Erythroblast (primary cell): ENCODE results near the gene PTPRA.

Experiments
- DNase-seq, 2 experiments: peaks; one replicate each; lab custom pipeline; 2025; lab: John Stamatoyannopoulos, UW
- GATA1 ChIP-seq: IDR thresholded peaks from 2 replicates; pipeline ENCODE4 v1.6.1; 2011; ENCODE audit warnings: low read depth, mild to moderate bottlenecking, control low read depth, low read length, moderate library complexity
- POLR2A ChIP-seq: IDR thresholded peaks from 2 replicates; pipeline ENCODE4 v1.6.1; 2011; ENCODE audit warnings: mild to moderate bottlenecking, low read length

PTPRA gene

GRCh38 chr20:2840138-2840966 lies 32.9 kb upstream of the PTPRA start, which contains the start of the genes PCED1A and VPS16:
Gene PCED1A, minus strand, starts transcription at chr20:2840655. Its CDS starts 743 bp downstream, at chr20:2839912.
Gene VPS16, plus strand, starts transcription at chr20:2840745. Its CDS starts 30 bp downstream, at chr20:2840775.
- peak; percentile 90 to 91 for DNase-seq

GRCh38 chr20:2840967-2841531 lies 32.2 kb upstream of the PTPRA start:
- DNase-seq, result peak; percentile 64 to 73
- TF ChIP-seq GATA1, result no peak
- no peak for TF ChIP-seq POLR2A

More at GRCh38 chr20:2840138-2840966, 32.9 kb upstream of the PTPRA start, which contains the start of the genes PCED1A and VPS16:
- TF ChIP-seq GATA1, result no peak
- peak; percentile 63 for TF ChIP-seq POLR2A

GRCh38 chr20:2845607-2846006 lies 27.7 kb upstream of the PTPRA start:
- no peak for TF ChIP-seq POLR2A
- no peak for TF ChIP-seq GATA1
- no peak for DNase-seq

GRCh38 chr20:2846698-2847097 lies 26.6 kb upstream of the PTPRA start:
- TF ChIP-seq GATA1, result no peak
- TF ChIP-seq POLR2A, result no peak
- DNase-seq, result no peak

GRCh38 chr20:2847802-2848201 lies 25.5 kb upstream of the PTPRA start:
- no peak for DNase-seq
- no peak for TF ChIP-seq GATA1
- no peak for TF ChIP-seq POLR2A

GRCh38 chr20:2849529-2849928 lies 23.8 kb upstream of the PTPRA start:
- no peak for DNase-seq

GRCh38 chr20:2851086-2851485 lies 22.2 kb upstream of the PTPRA start:
- no peak for DNase-seq
- TF ChIP-seq GATA1 (no peak), POLR2A (no peak)

More at GRCh38 chr20:2849529-2849928, 23.8 kb upstream of the PTPRA start:
- no peak for TF ChIP-seq POLR2A

- no peak for DNase-seq
- no peak for TF ChIP-seq POLR2A
- no peak for TF ChIP-seq GATA1
These were observed 14.7 kb upstream of the PTPRA start for GRCh38 chr20:2858591-2858990.

- DNase-seq, result no peak
- no peak for TF ChIP-seq POLR2A
- no peak for TF ChIP-seq GATA1
These were observed 13.8 kb upstream of the PTPRA start for GRCh38 chr20:2859330-2860121.

GRCh38 chr20:2864626-2865025 lies 8.7 kb upstream of the PTPRA start:
- no peak for TF ChIP-seq POLR2A
- TF ChIP-seq GATA1, result no peak
- DNase-seq, result no peak

GRCh38 chr20:2865101-2865500 lies 8.2 kb upstream of the PTPRA start:
- no peak for DNase-seq
- TF ChIP-seq GATA1 (no peak), POLR2A (no peak)

GRCh38 chr20:2865630-2866029 lies 7.7 kb upstream of the PTPRA start:
- TF ChIP-seq GATA1 (no peak), POLR2A (no peak)
- peak in 1 of 2 experiments; percentile 10 for DNase-seq

- DNase-seq, result no peak
- TF ChIP-seq GATA1, result no peak
- no peak for TF ChIP-seq POLR2A
These were observed 7.0 kb upstream of the PTPRA start for GRCh38 chr20:2866236-2866635.
